Left renal cortex interstitium (tissue), 4 donors: ENCODE data around the gene GCNT1. TPM values are rescaled to one million over a fixed set of nuclear protein-coding genes. Genes with fewer than 3 reads are reported as not detected.
"Not testable (repeated sequence)": the region's sequence is repeated elsewhere in the genome, so short reads cannot be mapped to it uniquely, and the experiment has no call there.

Experiments used
- DNase-seq, 4 donors: peaks; one replicate each; pipeline ENCODE4 v3.0.0-alpha.2; 2013; ENCODE audit warnings: low read depth in 4 of 4, low spot score in 2 of 4, missing footprints in 1 of 4
- polyA plus RNA-seq, 4 donors: library from polyadenylated mRNA; unstranded; fragments of 120-200 nt; gene quantifications; one replicate each; pipeline ENCODE4 v1.2.1, GENCODE V29; 2013; ENCODE audit not compliant: insufficient read length in 4 of 4

Gene GCNT1
- polyA plus RNA-seq, 4 donors: 3.1 to 6.2 (median 4.4) TPM

- DNase-seq: not testable (repeated sequence)
Measured at GRCh38 chr9:76479337-76479736, 20.4 kb downstream of the GCNT1 start.

- DNase-seq: no peak
Measured at GRCh38 chr9:76486151-76486550, 27.2 kb downstream of the GCNT1 start.

GRCh38 chr9:76490249-76490990 lies 31.4 kb downstream of the GCNT1 start:
- DNase-seq: no peak

- DNase-seq: not testable (repeated sequence)
Measured at GRCh38 chr9:76491056-76491455, 32.1 kb downstream of the GCNT1 start.

GRCh38 chr9:76493496-76493895 lies 34.5 kb downstream of the GCNT1 start:
- not testable (repeated sequence) for DNase-seq

- no peak for DNase-seq
Measured at GRCh38 chr9:76500061-76500460, 41.1 kb downstream of the GCNT1 start.

GRCh38 chr9:76502746-76503145 lies 43.8 kb downstream of the GCNT1 start:
- no peak for DNase-seq

- DNase-seq: no peak
Measured at GRCh38 chr9:76510041-76510440, 51.1 kb downstream of the GCNT1 start.

- no peak for DNase-seq
Measured at GRCh38 chr9:76510446-76510845, 51.5 kb downstream of the GCNT1 start.

- no peak for DNase-seq
Measured at GRCh38 chr9:76512826-76513225, 53.8 kb downstream of the GCNT1 start.

- no peak for DNase-seq
Measured at GRCh38 chr9:76516350-76516749, 57.4 kb downstream of the GCNT1 start.

- DNase-seq: no peak
Measured at GRCh38 chr9:76516871-76517270, 57.9 kb downstream of the GCNT1 start.

- no peak for DNase-seq
Measured at GRCh38 chr9:76519075-76519835, 60.3 kb downstream of the GCNT1 start.

GRCh38 chr9:76521244-76521681 lies 62.3 kb downstream of the GCNT1 start:
- DNase-seq: no peak

GRCh38 chr9:76521906-76522305 lies 62.9 kb downstream of the GCNT1 start:
- no peak for DNase-seq

- not testable (repeated sequence) for DNase-seq
Measured at GRCh38 chr9:76523617-76524200, 64.7 kb downstream of the GCNT1 start.

GRCh38 chr9:76525196-76525595 lies 66.2 kb downstream of the GCNT1 start:
- no peak for DNase-seq

- DNase-seq: no peak
Measured at GRCh38 chr9:76526026-76526425, 67.0 kb downstream of the GCNT1 start.

- no peak for DNase-seq
Measured at GRCh38 chr9:76528056-76528455, 69.1 kb downstream of the GCNT1 start.

GRCh38 chr9:76528642-76529190 lies 69.7 kb downstream of the GCNT1 start:
- no peak for DNase-seq

- DNase-seq: no peak
Measured at GRCh38 chr9:76529653-76530052, 70.7 kb downstream of the GCNT1 start.
